OCI-LY3 (cell line): ENCODE data around the gene NSD1.
A peak's percentile ranks its signal among the peaks of the same experiment; 100 is the strongest.

Source experiments
- H2AFZ ChIP-seq: fragments of 200-600, 300-600 bp; shearing (Covaris generic); 2 replicates; pipeline ENCODE4 v1.6.0; 2014; ENCODE audit warnings: antibody characterized with exemption, low read depth, low read length
- H3K27ac ChIP-seq: fragments of 200-600, 300-600 bp; sonication (generic); 2 replicates; pipeline ENCODE4 v1.5.1; 2014; ENCODE audit warnings: mild to moderate bottlenecking, low read length, moderate library complexity, mixed read lengths
- H3K27me3 ChIP-seq: fragments of 200-600, 300-600 bp; sonication (generic); 2 replicates; pipeline ENCODE4 v1.6.1; 2014; ENCODE audit warnings: low read depth, low read length, mixed read lengths
- H3K36me3 ChIP-seq: fragments of 200-600, 300-600 bp; sonication (generic); replicated peaks from 2 replicates; pipeline ENCODE3; 2014; ENCODE audit warnings: low read depth, low read length, mixed read lengths
- H3K4me1 ChIP-seq: fragments of 300-600, 200-600 bp; sonication (generic); 2 replicates; pipeline ENCODE4 v1.6.1; 2014; ENCODE audit warnings: low read length, mixed read lengths
- H3K4me2 ChIP-seq: fragments of 200-600, 300-600 bp; sonication (generic); 2 replicates; pipeline ENCODE4 v1.6.1; 2014; ENCODE audit warnings: low read length, mixed read lengths
- H3K4me3 ChIP-seq: fragments of 300-600, 200-600 bp; sonication (generic); 2 replicates; pipeline ENCODE4 v1.5.1; 2014; ENCODE audit warnings: antibody characterized with exemption, mild to moderate bottlenecking, low read length, moderate library complexity
- H3K79me2 ChIP-seq: fragments of 300-600, 200-600 bp; shearing (Covaris generic); 2 replicates; pipeline ENCODE4 v1.6.1; 2014; ENCODE audit warnings: mild to moderate bottlenecking, low read length, mixed read lengths
- H3K9ac ChIP-seq: fragments of 300-600, 200-600 bp; shearing (Covaris generic); 2 replicates; pipeline ENCODE4 v1.6.0; 2014; ENCODE audit warnings: mild to moderate bottlenecking, low read length, moderate library complexity
- H3K9me3 ChIP-seq: fragments of 200-600, 300-600 bp; shearing (Covaris generic); 2 replicates; pipeline ENCODE4 v1.6.1; 2014; ENCODE audit warnings: low read length, mixed read lengths; ENCODE audit not compliant: insufficient read depth
- H4K20me1 ChIP-seq: fragments of 200-600, 300-600 bp; sonication (generic); 2 replicates; pipeline ENCODE4 v1.6.1; 2016; ENCODE audit warnings: low read length, mixed read lengths; ENCODE audit not compliant: insufficient read depth
- EZH2phosphoT487 ChIP-seq: fragments of 200-600 bp; shearing (Covaris generic); IDR thresholded peaks from 2 replicates; pipeline ENCODE4 v1.6.1; 2018; ENCODE audit warnings: antibody characterized with exemption, mixed run types, low read depth
- TF ChIP-seq, protein P1 (sequence below): fragments of 200-600, 300-600 bp; sonication (generic); IDR thresholded peaks from 2 replicates; pipeline ENCODE4 v1.5.1; 2014; ENCODE audit warnings: antibody characterized with exemption, low read length, low read depth

The NSD1 gene

GRCh38 chr5:177309351-177310191 lies 176.0 kb downstream of the NSD1 start:
- Histone ChIP-seq H2AFZ (no peak overlapping the region), H3K79me2 (peaks cover 16% of the 10 kb centered on the region), H3K27ac (no peak overlapping the region), H3K27me3 (no peaks in the 10 kb centered on the region), H3K4me2 (peak overlapping the region; percentile 13; the same call in 1 of the 2 replicates), H4K20me1 (peaks cover 15% of the 10 kb centered on the region; the same call in 1 of the 2 replicates), H3K9ac (no peak overlapping the region), H3K36me3 (peaks cover 21% of the 10 kb centered on the region), H3K4me1 (peaks cover 32% of the 10 kb centered on the region), H3K9me3 (no peaks in the 10 kb centered on the region), H3K4me3 (no peak overlapping the region)
- TF ChIP-seq, protein P1, sequence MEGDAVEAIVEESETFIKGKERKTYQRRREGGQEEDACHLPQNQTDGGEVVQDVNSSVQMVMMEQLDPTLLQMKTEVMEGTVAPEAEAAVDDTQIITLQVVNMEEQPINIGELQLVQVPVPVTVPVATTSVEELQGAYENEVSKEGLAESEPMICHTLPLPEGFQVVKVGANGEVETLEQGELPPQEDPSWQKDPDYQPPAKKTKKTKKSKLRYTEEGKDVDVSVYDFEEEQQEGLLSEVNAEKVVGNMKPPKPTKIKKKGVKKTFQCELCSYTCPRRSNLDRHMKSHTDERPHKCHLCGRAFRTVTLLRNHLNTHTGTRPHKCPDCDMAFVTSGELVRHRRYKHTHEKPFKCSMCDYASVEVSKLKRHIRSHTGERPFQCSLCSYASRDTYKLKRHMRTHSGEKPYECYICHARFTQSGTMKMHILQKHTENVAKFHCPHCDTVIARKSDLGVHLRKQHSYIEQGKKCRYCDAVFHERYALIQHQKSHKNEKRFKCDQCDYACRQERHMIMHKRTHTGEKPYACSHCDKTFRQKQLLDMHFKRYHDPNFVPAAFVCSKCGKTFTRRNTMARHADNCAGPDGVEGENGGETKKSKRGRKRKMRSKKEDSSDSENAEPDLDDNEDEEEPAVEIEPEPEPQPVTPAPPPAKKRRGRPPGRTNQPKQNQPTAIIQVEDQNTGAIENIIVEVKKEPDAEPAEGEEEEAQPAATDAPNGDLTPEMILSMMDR: peak; percentile 81
- no peak for TF ChIP-seq EZH2phosphoT487

- peaks cover 8% of the 10 kb centered on the region for H3K79me2 ChIP-seq
- H3K4me2 ChIP-seq: peak overlapping the region; percentile 86
- no peak overlapping the region for H2AFZ ChIP-seq
- no peak overlapping the region for H3K9ac ChIP-seq
- no peaks in the 10 kb centered on the region for H3K9me3 ChIP-seq
- no peaks in the 10 kb centered on the region for H3K27me3 ChIP-seq
- H3K4me3 ChIP-seq: peak overlapping the region; percentile 86
- no peak for TF ChIP-seq EZH2phosphoT487
- TF ChIP-seq, protein P1: no peak
- no peak overlapping the region for H3K27ac ChIP-seq
- peaks cover 20% of the 10 kb centered on the region for H3K36me3 ChIP-seq
- H4K20me1 ChIP-seq: peaks cover 15% of the 10 kb centered on the region; the same call in 1 of the 2 replicates
- H3K4me1 ChIP-seq: peaks cover 26% of the 10 kb centered on the region
These were observed 176.8 kb downstream of the NSD1 start for GRCh38 chr5:177310332-177310731.

DNA sequence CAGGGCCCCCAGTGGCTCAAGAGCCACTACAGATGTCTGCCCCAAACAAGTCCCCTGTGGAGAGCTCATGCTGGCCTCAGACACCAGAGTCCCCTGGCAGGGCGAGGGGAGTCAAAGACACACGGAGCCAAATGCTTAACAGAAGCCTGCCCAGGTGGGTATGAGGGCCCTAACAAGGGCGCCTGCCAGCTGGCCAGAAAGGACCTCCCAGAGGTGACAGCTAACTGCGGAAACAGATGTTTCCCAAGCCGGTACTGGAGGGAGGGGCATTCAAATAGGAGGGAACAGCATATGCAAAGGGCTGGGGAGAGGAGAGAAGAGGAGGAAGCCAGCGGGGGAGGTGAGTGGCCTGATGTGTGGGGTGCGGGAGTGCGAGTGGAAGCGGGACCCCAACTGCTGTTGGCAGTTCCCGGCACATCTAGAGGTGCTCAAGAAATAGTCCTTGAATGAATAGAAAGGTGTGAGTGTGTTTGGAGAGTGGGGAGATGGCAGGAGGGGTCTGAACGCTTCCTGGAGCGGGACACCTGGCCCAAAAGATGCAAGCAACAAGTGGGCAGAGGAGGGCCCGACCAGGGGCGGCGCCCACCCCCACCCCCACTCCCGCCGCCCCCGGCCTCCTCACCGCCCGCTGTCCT lies 177.3 kb downstream of the NSD1 start:
- peaks cover 24% of the 10 kb centered on the region for H3K4me1 ChIP-seq
- peak overlapping the region; percentile 86 for H3K4me3 ChIP-seq
- no peak overlapping the region for H2AFZ ChIP-seq
- H3K9me3 ChIP-seq: no peaks in the 10 kb centered on the region
- H3K27me3 ChIP-seq: no peaks in the 10 kb centered on the region
- H3K9ac ChIP-seq: peak overlapping the region; percentile 90
- no peak overlapping the region for H3K27ac ChIP-seq
- H3K36me3 ChIP-seq: peaks cover 16% of the 10 kb centered on the region
- TF ChIP-seq EZH2phosphoT487: no peak
- H4K20me1 ChIP-seq: peaks cover 15% of the 10 kb centered on the region; the same call in 1 of the 2 replicates
- H3K79me2 ChIP-seq: peaks cover 3% of the 10 kb centered on the region
- H3K4me2 ChIP-seq: peak overlapping the region; percentile 86

- TF ChIP-seq, protein P1: no peak
- TF ChIP-seq EZH2phosphoT487: no peak
- H3K4me1 ChIP-seq: peaks cover 24% of the 10 kb centered on the region
These were observed 177.8 kb downstream of the NSD1 start for GRCh38 chr5:177311392-177311722.

More at GRCh38 chr5:177311392-177311722, 177.8 kb downstream of the NSD1 start:
- H3K36me3 ChIP-seq: peaks cover 16% of the 10 kb centered on the region
- H3K4me2 ChIP-seq: peak overlapping the region; percentile 86
- no peaks in the 10 kb centered on the region for H3K79me2 ChIP-seq
- H2AFZ ChIP-seq: no peak overlapping the region
- H3K27me3 ChIP-seq: no peaks in the 10 kb centered on the region
- peak overlapping the region; percentile 86 for H3K4me3 ChIP-seq
- H3K9ac ChIP-seq: peak overlapping the region; percentile 90
- peak overlapping the region; percentile 82 for H3K27ac ChIP-seq
- peaks cover 15% of the 10 kb centered on the region; the same call in 1 of the 2 replicates for H4K20me1 ChIP-seq
- H3K9me3 ChIP-seq: no peaks in the 10 kb centered on the region
